Measurements from ENCODE around the gene LRP2. TPM values are rescaled to one million over a fixed set of nuclear protein-coding genes. Genes with fewer than 3 reads are reported as not detected.

LRP2 gene
- total RNA-seq, 4 donors from 2014 or later, result 0.05 to 0.23 TPM; not detected in 2

DNA sequence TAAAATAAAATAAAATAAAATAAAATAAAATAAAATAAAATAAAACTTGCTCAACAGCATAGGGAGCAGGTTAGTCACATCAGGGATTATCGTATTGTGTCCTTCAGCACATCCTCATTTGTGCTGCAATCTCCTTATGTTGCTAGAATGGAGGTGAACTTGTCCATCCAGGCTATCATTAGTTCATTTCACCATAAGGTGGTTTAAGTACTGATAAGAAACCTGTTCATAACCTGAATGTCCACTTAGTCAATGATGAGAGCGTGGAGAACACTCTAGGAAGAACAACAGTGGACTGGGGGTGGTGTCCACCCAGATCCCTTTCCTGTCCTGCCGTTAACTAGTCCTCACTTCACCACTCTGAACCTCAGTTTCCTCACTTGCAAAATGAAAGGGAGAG, 271.1 kb downstream of the LRP2 start:
- intact Hi-C loops (cut with DNase I; ENCODE audit: low total_unique reads), result no loop called here
- TF ChIP-seq, protein P1, sequence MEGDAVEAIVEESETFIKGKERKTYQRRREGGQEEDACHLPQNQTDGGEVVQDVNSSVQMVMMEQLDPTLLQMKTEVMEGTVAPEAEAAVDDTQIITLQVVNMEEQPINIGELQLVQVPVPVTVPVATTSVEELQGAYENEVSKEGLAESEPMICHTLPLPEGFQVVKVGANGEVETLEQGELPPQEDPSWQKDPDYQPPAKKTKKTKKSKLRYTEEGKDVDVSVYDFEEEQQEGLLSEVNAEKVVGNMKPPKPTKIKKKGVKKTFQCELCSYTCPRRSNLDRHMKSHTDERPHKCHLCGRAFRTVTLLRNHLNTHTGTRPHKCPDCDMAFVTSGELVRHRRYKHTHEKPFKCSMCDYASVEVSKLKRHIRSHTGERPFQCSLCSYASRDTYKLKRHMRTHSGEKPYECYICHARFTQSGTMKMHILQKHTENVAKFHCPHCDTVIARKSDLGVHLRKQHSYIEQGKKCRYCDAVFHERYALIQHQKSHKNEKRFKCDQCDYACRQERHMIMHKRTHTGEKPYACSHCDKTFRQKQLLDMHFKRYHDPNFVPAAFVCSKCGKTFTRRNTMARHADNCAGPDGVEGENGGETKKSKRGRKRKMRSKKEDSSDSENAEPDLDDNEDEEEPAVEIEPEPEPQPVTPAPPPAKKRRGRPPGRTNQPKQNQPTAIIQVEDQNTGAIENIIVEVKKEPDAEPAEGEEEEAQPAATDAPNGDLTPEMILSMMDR (IDR thresholded peaks at IDR 0.05), result no peak
- no peak for TF ChIP-seq POLR2A (IDR thresholded peaks at IDR 0.05)
- no peak overlapping the region for H3K4me3 ChIP-seq (ENCODE audit: low read depth, poor library complexity, severe bottlenecking)
- WGBS, 2 donors, result 82 to 84% methylated on average over 3 of the region's 3 CpGs
- no peak for DNase-seq (ENCODE audit: low spot score in 2 of 2)

DNA sequence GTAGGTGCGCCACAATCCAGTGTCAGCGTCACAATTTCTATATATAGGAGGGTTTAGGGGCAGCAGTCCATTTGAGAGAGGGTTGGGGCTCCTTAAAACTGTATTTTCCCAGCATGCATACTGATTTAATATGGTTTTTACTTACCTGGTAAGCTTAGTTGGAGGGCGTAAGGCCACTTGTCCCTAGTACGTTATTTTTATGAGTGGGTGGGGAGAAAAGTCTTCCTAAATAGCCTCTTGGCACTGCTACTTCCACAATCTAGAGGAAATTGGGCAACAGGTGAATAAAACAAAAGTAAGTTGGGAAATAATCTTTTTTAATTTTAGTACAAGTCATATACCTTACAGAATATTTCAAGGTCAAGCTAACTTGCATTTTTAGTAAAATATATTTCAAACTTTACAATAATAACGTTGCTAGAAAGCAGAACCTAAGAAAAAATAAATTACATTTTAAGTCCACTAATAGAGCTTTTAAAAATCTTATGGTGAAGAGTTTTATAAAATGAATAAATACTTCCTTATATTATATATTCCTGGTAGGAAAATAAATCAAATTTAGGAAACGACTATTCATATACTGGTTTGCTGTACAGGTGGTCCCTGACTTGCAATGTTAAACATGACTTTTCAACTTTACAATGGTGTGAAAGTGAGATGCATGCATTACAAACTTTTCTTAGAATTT, 272.1 kb downstream of the LRP2 start:
- 79 to 81% methylated on average over 6 of the region's 6 CpGs for WGBS, 2 donors
- no peak for DNase-seq (ENCODE audit: low spot score in 2 of 2)
- intact Hi-C loops (cut with DNase I; ENCODE audit: low total_unique reads), result no loop called here
- TF ChIP-seq POLR2A (IDR thresholded peaks at IDR 0.05), result no peak
- TF ChIP-seq, protein P1 (IDR thresholded peaks at IDR 0.05), result no peak
- no peak overlapping the region for H3K4me3 ChIP-seq (ENCODE audit: low read depth, poor library complexity, severe bottlenecking)

DNA sequence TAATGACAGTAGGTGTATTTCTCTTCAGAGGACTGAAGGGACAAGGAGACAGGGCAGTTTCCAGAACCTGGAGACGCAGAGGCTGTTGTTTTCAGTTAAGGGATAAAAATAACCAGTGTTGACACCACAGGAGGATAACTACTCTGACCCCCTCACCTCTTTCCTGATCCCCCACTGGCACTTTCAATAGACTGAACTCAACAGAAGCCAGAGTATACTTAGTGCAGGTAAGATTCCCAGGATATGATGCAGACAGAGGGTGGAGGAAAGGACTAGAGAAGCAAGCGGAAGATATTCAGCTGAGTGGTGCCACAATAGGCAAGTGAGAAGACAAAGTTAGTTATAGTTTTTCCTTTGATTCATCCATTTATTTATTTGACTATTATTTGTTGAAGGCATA, 273.2 kb downstream of the LRP2 start:
- intact Hi-C loops (cut with DNase I; ENCODE audit: low total_unique reads), result no loop called here
- 80 to 83% methylated on average over 2 of the region's 2 CpGs for WGBS, 2 donors
- H3K4me3 ChIP-seq (ENCODE audit: low read depth, poor library complexity, severe bottlenecking), result no peak overlapping the region
- DNase-seq (ENCODE audit: low spot score in 2 of 2), result no peak
- TF ChIP-seq, protein P1 (IDR thresholded peaks at IDR 0.05), result no peak
- TF ChIP-seq POLR2A (IDR thresholded peaks at IDR 0.05), result no peak

DNA sequence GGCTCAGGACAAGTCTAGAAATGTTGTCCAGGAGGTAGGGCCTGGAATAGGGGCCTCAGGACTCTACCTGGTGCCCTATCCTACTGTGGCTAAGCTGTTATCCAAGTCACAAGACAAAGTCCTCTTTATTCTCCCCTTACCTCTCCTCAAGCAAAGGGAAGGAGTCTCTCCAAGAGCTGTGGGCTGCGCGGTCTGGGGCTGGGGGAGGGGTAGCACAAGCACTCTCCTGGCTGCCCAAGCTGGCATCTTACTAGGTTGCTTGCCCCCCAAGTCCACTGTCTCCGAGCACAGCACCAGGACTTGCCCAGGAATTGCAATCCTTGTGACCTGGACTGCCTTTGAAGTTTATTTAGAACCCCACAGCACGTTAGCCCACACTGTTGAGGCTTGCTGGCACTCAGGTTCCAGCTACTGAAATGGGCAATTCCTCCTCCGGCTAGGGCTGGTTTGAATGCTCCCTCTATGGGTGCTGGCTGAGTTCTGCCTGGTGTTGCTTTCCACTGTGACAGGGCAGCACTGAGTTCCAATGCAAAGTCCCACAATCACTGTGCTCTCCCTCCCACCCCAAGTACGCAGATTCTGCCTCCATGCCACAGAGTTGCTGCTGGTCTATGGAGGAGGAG, 274.5 kb downstream of the LRP2 start:
- intact Hi-C loops (cut with DNase I; ENCODE audit: low total_unique reads), result no loop called here
- no peak overlapping the region for H3K4me3 ChIP-seq (ENCODE audit: low read depth, poor library complexity, severe bottlenecking)
- 84 to 94% methylated on average over 6 of the region's 6 CpGs for WGBS, 2 donors
- no peak for DNase-seq (ENCODE audit: low spot score in 2 of 2)
- TF ChIP-seq, protein P1 (IDR thresholded peaks at IDR 0.05), result no peak
- TF ChIP-seq POLR2A (IDR thresholded peaks at IDR 0.05), result no peak

DNA sequence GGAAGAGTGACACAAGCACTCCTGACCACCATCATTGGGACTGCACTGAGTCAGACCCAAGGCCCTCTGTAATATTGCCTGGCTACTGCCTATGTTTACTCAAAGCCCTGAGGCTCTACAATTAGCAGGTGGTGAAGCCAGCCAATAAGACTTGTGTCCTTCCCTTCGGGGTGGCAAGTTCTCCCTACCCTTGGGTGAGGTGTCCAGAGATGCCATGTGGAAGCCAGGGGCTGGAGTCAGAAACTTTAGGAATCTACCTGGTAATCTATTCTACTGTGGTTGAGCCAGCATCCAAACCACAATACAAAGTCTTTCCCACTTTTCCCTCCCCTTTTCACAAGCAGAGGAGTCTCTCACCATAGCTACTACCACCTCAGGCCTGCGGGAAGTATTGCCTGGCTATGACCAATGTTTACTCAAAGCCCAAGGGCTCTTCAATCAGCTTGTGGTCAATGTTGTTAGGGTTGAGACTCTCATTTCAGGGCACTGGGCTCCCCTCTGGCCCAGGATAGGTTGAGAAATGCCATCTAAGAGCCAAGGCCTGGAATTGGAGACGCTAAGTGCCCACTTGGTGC, 275.4 kb downstream of the LRP2 start:
- 72 to 79% methylated on average over 3 of the region's 3 CpGs for WGBS, 2 donors
- no peak overlapping the region for H3K4me3 ChIP-seq (ENCODE audit: low read depth, poor library complexity, severe bottlenecking)
- intact Hi-C loops (cut with DNase I; ENCODE audit: low total_unique reads), result no loop called here
- no peak for DNase-seq (ENCODE audit: low spot score in 2 of 2)
- no peak for TF ChIP-seq POLR2A (IDR thresholded peaks at IDR 0.05)
- TF ChIP-seq, protein P1 (IDR thresholded peaks at IDR 0.05), result no peak

Data from lower leg skin (tissue), 4 donors.